Neural progenitor cell (in vitro differentiated cells): ENCODE data around the gene PRMT7.

ENCODE experiments used
- CTCF ChIP-seq: fragments of 200-600 bp; sonication (generic); IDR thresholded peaks from 2 replicates; pipeline ENCODE4 v1.5.1; 2017; ENCODE audit warnings: antibody characterized with exemption, mild to moderate bottlenecking
- EZH2 ChIP-seq: fragments of 200-600 bp; sonication (generic); IDR thresholded peaks from 2 replicates; pipeline ENCODE4 v1.6.1; 2017; ENCODE audit warnings: antibody characterized with exemption, mild to moderate bottlenecking, moderate library complexity

DNA sequence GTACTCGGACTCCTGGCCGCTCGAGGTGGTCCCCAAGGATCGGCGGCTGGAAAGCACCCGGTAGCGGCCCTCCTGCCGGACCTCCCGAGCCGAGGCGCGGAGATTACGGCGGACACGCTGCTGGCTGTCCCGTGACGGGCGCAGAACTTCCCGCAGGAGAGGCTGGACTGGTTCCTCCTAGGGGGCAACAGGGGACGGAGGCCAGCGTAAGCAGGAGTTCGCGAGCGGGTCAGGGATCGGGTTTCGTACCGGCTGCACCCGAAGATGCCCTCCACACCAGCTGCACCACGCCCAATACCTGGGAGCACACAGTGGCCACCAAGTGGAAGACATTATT is 414 bp upstream of the PRMT7 start:
- no peak for TF ChIP-seq CTCF
- TF ChIP-seq EZH2: no peak
